22Rv1 (cell line): ENCODE measurements around the gene NMU.

ENCODE experiments used
- CTCF ChIP-seq: fragments of 450-650 bp; IDR thresholded peaks from 2 replicates; pipeline ENCODE4 v1.5.1; 2017; ENCODE audit warnings: mild to moderate bottlenecking
- ZFX ChIP-seq: fragments of 450-650 bp; IDR thresholded peaks from 2 replicates; pipeline ENCODE4 v1.6.1; 2017; ENCODE audit warnings: antibody characterized with exemption, borderline replicate concordance

GRCh38 chr4:55681430-55681829, 45.3 kb upstream of the NMU start:
- TF ChIP-seq CTCF (no peak), ZFX (no peak)
